Measurements from ENCODE around the gene LNX2. TPM values are rescaled to one million over a fixed set of nuclear protein-coding genes. Genes with fewer than 3 reads are reported as not detected.

LNX2 gene
- total and polyA plus RNA-seq, 2 of the 4 experiments (the other 2 are of a cell fraction) = 3.1 to 7.2 TPM

DNA sequence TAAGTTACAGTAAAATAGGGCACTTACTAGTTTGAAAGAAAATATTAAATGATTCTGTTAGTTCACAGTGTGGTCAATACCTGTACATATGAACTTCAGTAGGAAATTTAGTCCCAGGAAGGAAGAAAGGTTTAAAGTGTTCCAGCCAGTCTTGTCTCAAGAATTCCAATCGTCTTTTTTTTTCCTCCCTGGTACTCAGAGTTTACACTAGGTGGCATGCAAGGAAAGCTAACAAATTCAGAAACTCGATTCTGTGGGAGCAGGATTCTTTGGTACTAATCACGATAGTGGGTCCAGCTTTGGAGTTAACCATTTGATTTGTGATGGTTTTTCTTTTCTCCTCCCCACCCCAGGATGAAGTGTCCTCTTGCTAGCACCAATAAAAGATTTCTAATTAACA, 45.0 kb upstream of the LNX2 start:
- DNase-seq (peak; percentile 20), ATAC-seq (ENCODE audit: low read depth) (no peak; the same call in 1 of the 2 replicates)
- Histone ChIP-seq H3K14ac (replicated peaks; ENCODE audit: low read depth, low read length) (no peak overlapping the region), H2AK5ac (ENCODE audit: low read depth, low read length) (no peak overlapping the region), H3K4me2 (ENCODE audit: low read depth, low read length) (no peak overlapping the region), H4K20me1 (ENCODE audit: insufficient read depth, low read length) (no peaks in the 10 kb centered on the region), H3K56ac (ENCODE audit: extremely low read depth, insufficient read depth, low read length) (no peak overlapping the region), H4K8ac (ENCODE audit: low read depth in 2 of 2, low read length in 2 of 2) (no peak overlapping the region), H3K18ac (ENCODE audit: low read depth, low read length) (no peak overlapping the region), H3K4ac (ENCODE audit: low read depth, low read length) (no peak overlapping the region), H2BK120ac (ENCODE audit: low read depth, low read length) (no peak overlapping the region), H2BK5ac (ENCODE audit: low read depth, low read length, poor library complexity, severe bottlenecking) (no peak overlapping the region), H4K5ac (ENCODE audit: low read depth, low read length) (no peak overlapping the region), H3K27ac (ENCODE audit: insufficient read depth, low read length) (no peak overlapping the region), H3K23ac (ENCODE audit: low read depth, low read length) (no peak overlapping the region), H2BK20ac (ENCODE audit: low read depth, low read length) (no peak overlapping the region), H3K9ac (ENCODE audit: low read depth, low read length) (no peak overlapping the region), H3K4me3 (ENCODE audit: insufficient read depth, low read depth, low read length) (no peak overlapping the region), H3K4me1 (ENCODE audit: control insufficient read depth, insufficient read depth, low read length) (no peaks in the 10 kb centered on the region), H3K9me3 (ENCODE audit: control insufficient read depth, insufficient read depth, low read length) (no peaks in the 10 kb centered on the region), H3K79me1 (ENCODE audit: low read depth in 1 of 2, low read length in 2 of 2) (peaks cover 14 to 17% of the 10 kb centered on the region in 2 experiments; a peak in 2 of 4 replicates), H2AK9ac (replicated peaks; ENCODE audit: low read depth, low read length, poor library complexity) (no peak overlapping the region), H3K27me3 (ENCODE audit: control insufficient read depth, insufficient read depth, low read length) (no peaks in the 10 kb centered on the region), H3K9me1 (ENCODE audit: insufficient read depth, low read length) (peaks cover 3% of the 10 kb centered on the region; the same call in 1 of the 2 replicates), H3K36me3 (ENCODE audit: control insufficient read depth, insufficient read depth, low read length) (peaks cover 11% of the 10 kb centered on the region; the same call in 1 of the 2 replicates), H2AFZ (replicated peaks; ENCODE audit: low read length, poor library complexity) (no peak overlapping the region), H2BK15ac (ENCODE audit: low read depth, low read length) (no peak overlapping the region), H4K91ac (ENCODE audit: insufficient read depth, low read depth, low read length) (no peak overlapping the region)
- intact Hi-C loops (cut with micrococcal nuclease) (loop anchor here (2.0 kb wide), 1 partner anchor 45 kb away; the partner anchor contains the start of genes LNX2 and POLR1D), dilution Hi-C loops (cut with HindIII; ENCODE audit: low sequenced_read_pairs, unreplicated experiment) (no loop called here), in situ Hi-C loops (cut with MboI; ENCODE audit: low sequenced_read_pairs) (no loop called here)
- ChIA-PET POLR2A (ENCODE audit: unreplicated experiment) (no interaction called here), CTCF (no interaction called here)
- BruUV-seq (replicated peaks) = no TSS peak
- WGBS, 2 experiments (ENCODE audit: extremely low coverage in 2 of 2, insufficient read length in 1 of 2) = no CpG with 5 or more reads among the region's 3 CpGs
- TF ChIP-seq MAZ (IDR thresholded peaks at IDR 0.05; ENCODE audit: borderline replicate concordance, low read depth, low read length) = no peak
- no peak for TF ChIP-seq MAFK (IDR thresholded peaks at IDR 0.05; ENCODE audit: low read depth, low read length)
- TF ChIP-seq RFX5 (IDR thresholded peaks at IDR 0.05; ENCODE audit: low read depth, low read length) = no peak
- TF ChIP-seq SMC3 (IDR thresholded peaks at IDR 0.05; ENCODE audit: low read depth, low read length) = no peak
- TF ChIP-seq CHD1 (IDR thresholded peaks at IDR 0.05; ENCODE audit: low read depth, low read length) = no peak
- peak; percentile 29; the same call in 1 of the 2 replicates for TF ChIP-seq RAD21 (IDR thresholded peaks at IDR 0.05; ENCODE audit: low read length)
